Body of pancreas (tissue), 4 donors: ENCODE measurements around the gene EGLN1.

Experiments
- POLR2A ChIP-seq, 3 donors: fragments of 450-650 bp; IDR thresholded peaks; one replicate each; pipeline ENCODE4 v1.6.1; 2016; ENCODE audit warnings: antibody characterized with exemption in 3 of 3, mild to moderate bottlenecking in 2 of 3
- TF ChIP-seq, protein P1 (sequence below), 7 experiments: fragments of 450-650 bp in 4 of 7; fragments of 200-600 bp in 3 of 7; sonication (generic) in 3 of 7; IDR thresholded peaks; one replicate each; pipeline ENCODE4 v1.5.1; 2016 to 2019; ENCODE audit warnings: antibody characterized with exemption in 7 of 7

DNA sequence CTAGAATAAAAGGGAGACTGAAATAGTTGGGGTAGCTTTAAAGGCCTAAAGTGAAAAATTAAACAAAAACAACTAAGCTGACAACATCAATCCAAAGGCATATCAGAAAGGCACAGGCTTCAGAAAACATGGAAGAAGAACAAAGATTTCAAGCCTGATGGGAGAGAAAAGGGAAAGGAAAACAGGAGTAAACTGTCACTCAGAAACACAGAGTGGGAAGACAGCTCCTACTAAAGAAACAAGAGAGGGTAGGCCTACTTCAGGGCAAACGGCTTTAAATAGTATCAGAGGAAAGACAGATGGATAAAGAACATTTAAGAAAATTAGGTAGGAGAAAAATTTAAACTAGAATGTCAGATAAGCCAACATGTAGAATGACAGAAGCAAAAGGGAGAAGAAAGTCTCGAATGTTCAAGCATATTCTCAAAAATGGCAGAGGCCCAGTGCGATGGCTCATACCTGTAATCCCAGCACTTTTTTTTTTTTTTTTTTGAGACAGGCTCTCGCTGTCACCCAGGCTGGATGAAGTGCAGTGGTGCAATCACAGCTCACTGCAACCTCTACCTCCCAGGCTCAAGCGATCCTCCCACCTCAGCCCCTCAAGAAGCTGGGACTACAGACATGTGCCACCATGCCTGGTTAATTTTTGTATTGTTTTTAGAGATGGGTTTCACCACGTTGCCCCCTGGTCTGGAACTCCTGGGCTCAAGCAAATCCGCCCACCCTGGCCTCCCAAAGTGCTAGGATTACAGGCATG is 7.6 kb downstream of the EGLN1 start:
- TF ChIP-seq, protein P1, sequence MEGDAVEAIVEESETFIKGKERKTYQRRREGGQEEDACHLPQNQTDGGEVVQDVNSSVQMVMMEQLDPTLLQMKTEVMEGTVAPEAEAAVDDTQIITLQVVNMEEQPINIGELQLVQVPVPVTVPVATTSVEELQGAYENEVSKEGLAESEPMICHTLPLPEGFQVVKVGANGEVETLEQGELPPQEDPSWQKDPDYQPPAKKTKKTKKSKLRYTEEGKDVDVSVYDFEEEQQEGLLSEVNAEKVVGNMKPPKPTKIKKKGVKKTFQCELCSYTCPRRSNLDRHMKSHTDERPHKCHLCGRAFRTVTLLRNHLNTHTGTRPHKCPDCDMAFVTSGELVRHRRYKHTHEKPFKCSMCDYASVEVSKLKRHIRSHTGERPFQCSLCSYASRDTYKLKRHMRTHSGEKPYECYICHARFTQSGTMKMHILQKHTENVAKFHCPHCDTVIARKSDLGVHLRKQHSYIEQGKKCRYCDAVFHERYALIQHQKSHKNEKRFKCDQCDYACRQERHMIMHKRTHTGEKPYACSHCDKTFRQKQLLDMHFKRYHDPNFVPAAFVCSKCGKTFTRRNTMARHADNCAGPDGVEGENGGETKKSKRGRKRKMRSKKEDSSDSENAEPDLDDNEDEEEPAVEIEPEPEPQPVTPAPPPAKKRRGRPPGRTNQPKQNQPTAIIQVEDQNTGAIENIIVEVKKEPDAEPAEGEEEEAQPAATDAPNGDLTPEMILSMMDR (IDR thresholded peaks at IDR 0.05): no peak
- TF ChIP-seq POLR2A (IDR thresholded peaks at IDR 0.05): no peak
